PFSK-1 (cell line): ENCODE measurements around the gene CCSER2.

Experiments
- REST ChIP-seq, 2 experiments: IDR thresholded peaks; 2 replicates each; pipeline versions ENCODE4 v1.6.1 to v1.8.0; 2011 to 2012; ENCODE audit warnings: low read depth in 2 of 2, low read length in 2 of 2, control low read depth in 1 of 2, inconsistent platforms in 1 of 2, mild to moderate bottlenecking in 1 of 2, moderate library complexity in 1 of 2; ENCODE audit not compliant: insufficient read depth in 1 of 2
- SIN3A ChIP-seq: IDR thresholded peaks from 2 replicates; pipeline ENCODE4 v1.6.1; 2012; ENCODE audit warnings: mild to moderate bottlenecking, low read length, moderate library complexity, borderline replicate concordance; ENCODE audit not compliant: insufficient read depth
- TAF1 ChIP-seq: IDR thresholded peaks from 2 replicates; pipeline ENCODE4 v1.6.1; 2012; ENCODE audit warnings: low read length, control low read depth, borderline replicate concordance; ENCODE audit not compliant: insufficient read depth

DNA sequence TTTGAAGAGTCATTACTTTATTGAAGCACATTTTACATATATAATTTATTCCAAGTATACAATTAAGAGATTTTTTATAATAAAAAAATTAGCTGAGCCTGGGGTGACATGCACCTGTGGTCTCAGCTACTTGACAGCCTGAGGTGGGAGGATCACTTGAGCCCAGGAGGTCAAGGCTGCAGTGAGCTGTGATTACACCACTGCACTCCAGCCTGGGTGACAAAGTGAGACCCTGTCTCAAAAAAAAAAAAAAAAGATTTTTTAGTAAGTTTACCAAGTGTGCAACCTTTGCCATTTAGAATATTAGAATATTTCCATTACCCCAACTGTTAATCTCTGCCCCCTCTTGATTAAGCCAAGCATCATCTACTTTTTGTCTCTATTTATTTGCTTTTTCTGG is 196.0 kb downstream of the CCSER2 start:
- TF ChIP-seq TAF1 (no peak), REST (IDR thresholded peaks at IDR 0.05; ENCODE audit: insufficient read depth in 1 of 2, low read depth in 2 of 2, low read length in 2 of 2) (no peak), SIN3A (no peak)
